Right lobe of liver (tissue), 4 donors: ENCODE measurements around the gene AKR7A2.

ENCODE experiments used
- POLR2A ChIP-seq: fragments of 450-650 bp; IDR thresholded peaks from one replicate; pipeline ENCODE4 v1.6.1; 2017; ENCODE audit warnings: antibody characterized with exemption, mild to moderate bottlenecking
- TF ChIP-seq, protein P1 (sequence below), 4 donors: fragments of 200-600 bp in 3 of 4; fragments of 450-650 bp in 1 of 4; IDR thresholded peaks; one replicate each; pipeline versions ENCODE4 v1.5.1 to v1.8.0; 2016 to 2022; ENCODE audit warnings: antibody characterized with exemption in 4 of 4, mild to moderate bottlenecking in 2 of 4
- donor health status: DM: no; HTN: no; CAD: no.
- donor health status: DM: no; HTN: no; CAD: no.
- donor health status: DM: no; HTN: yes; CAD: no.

DNA sequence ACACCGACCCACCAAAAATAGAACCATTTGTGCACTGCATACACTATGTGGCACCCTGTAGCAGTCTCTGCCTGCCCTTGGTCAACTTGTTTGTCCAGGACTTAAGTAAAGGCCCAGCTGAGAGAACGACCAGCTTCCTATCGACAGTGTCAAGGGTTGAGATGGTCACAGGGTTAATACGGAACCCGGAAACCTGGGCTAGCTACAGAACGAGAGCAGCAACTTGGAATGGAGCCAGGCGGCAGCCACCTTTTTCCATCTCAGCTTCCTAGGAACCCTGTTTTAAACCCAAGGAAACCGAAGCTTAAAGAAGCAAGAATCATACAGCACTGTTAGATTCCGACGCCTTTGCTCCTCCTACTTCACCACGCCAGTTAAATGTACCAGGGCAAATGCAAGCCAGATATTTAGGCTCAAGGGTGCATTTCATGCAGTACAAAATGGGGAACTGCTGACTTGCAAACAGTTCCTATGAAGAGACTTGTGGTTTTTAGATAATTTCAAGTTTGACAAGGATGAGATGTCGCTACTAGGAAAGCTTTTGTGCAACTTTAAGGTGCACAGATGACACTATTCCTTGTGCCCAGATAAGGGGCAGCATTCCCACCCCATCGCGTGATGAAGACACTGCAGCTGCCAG lies 35.7 kb upstream of the AKR7A2 start:
- TF ChIP-seq POLR2A: no peak
- TF ChIP-seq, protein P1, sequence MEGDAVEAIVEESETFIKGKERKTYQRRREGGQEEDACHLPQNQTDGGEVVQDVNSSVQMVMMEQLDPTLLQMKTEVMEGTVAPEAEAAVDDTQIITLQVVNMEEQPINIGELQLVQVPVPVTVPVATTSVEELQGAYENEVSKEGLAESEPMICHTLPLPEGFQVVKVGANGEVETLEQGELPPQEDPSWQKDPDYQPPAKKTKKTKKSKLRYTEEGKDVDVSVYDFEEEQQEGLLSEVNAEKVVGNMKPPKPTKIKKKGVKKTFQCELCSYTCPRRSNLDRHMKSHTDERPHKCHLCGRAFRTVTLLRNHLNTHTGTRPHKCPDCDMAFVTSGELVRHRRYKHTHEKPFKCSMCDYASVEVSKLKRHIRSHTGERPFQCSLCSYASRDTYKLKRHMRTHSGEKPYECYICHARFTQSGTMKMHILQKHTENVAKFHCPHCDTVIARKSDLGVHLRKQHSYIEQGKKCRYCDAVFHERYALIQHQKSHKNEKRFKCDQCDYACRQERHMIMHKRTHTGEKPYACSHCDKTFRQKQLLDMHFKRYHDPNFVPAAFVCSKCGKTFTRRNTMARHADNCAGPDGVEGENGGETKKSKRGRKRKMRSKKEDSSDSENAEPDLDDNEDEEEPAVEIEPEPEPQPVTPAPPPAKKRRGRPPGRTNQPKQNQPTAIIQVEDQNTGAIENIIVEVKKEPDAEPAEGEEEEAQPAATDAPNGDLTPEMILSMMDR (IDR thresholded peaks at IDR 0.05): no peak
